Glomerular endothelial cell (primary cell): Measurements from ENCODE around the gene FRZB. TPM values are rescaled to one million over a fixed set of nuclear protein-coding genes. Genes with fewer than 3 reads are reported as not detected.

Experiments
- DNase-seq: peaks from one replicate; pipeline ENCODE4 v3.0.0-alpha.2; 2011; ENCODE audit warnings: low read depth, low spot score; ENCODE audit errors: extremely low read depth
- total RNA-seq: library from RNA; depleted of rRNA; stranded (reverse); fragments of >200 nt; gene quantifications from 2 replicates; pipeline ENCODE4 v1.2.3, GENCODE V29; 2015

Gene FRZB
- total RNA-seq, 1 donor from 2014 or later: not detected

DNA sequence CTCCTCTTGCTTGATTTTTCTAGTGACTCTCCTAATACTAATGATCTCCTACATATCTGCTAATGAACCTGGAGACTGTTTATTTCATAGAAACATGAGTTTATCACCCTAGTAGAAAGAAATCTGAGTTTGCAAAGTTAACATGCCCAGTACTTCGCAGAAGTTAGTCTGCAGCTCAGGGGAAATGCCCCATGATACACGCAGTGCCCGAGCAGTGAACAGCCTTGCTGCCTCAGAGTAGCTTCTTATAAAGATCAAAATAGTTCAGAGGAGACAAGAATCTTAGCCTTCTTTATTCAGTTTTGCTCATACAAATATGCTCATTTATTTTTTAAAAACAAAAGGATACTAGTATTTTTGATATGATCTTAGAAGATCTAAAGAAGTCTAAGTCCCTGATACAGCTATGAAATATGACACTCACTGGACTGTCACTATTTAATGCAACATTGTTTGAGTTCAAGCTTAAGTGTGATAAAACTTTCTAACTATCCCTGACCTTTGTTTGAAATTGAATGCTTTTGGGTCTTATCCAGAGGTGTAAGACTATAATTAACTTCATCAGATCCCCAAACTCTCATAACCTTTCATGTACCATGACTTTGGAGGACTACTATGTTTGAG lies 20.5 kb downstream of the FRZB start:
- DNase-seq: no peak

DNA sequence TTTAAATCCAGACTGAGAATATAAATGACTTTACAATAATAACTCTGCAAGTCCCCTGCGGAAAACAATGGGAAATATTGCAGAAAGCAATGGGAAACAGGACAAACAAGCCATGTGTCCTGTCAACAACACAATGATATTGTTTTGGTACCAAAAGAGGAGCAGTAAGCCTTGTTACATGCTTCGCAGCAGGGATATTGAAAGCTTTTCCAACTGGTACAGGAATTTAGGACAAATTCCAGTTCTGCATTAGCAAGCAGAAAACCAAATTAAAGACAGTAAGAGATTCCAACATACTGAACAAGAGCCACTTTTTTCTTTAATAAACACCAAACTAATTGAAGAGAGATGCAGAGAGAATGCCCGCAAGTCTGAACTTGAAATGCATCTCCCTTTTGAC lies 30.0 kb downstream of the FRZB start:
- no peak for DNase-seq

GRCh38 chr2:182834293-182834692 lies 32.1 kb downstream of the FRZB start:
- DNase-seq: no peak

GRCh38 chr2:182833084-182833854 lies 33.2 kb downstream of the FRZB start:
- DNase-seq: no peak

GRCh38 chr2:182831921-182832320 lies 34.5 kb downstream of the FRZB start:
- DNase-seq: no peak

DNA sequence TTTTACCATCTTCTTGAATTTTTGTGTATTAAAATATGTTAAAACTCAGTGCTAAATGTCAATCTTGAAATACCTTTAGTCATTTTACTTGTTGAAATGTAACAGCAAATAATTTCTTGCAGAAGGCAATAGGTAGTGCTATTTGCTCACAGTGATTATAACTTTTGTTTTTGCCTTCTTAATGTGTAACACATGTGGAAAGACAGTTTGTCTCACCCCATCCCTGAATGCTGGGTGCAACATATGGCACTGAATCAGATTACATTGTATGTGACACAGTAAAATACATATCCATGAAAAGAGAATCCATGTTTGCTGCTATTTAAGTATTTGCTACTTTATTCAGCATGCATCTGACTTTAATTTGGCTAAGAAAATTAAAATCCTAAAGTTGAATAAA lies 35.3 kb downstream of the FRZB start:
- DNase-seq: no peak

DNA sequence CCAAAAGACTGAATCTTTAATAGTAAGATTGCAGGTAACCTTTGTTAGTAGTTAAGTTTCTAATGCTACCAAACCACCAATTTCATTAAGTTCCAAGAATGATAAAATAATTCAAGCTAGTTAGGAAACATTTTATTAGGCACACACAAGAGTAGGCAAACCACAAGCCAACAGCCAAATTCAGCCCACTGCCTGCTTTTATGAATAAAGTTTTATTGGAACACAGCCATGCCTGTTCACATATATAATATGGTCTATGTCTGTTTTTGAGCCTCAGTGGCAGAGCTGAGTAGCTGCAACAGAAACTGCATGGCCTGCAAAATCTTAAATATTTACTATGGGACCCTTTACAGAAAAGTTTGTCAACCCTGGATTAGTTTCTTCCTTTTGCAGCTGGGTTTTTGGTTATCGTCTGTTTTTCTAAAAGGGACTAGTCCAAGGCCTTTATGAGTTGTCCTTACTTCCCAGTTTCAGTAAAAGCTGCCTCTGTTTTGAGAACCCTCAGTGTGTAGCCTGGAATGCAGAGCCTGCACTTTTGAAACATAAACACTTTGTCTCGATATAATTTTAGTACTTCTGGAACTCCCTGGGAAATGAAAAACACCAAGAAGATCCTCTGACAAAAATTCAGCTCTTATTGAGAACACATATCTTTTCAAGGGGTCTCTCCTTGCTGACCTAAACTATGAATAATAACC lies 39.1 kb downstream of the FRZB start:
- DNase-seq: no peak

GRCh38 chr2:182826496-182826895 lies 39.9 kb downstream of the FRZB start:
- no peak for DNase-seq

DNA sequence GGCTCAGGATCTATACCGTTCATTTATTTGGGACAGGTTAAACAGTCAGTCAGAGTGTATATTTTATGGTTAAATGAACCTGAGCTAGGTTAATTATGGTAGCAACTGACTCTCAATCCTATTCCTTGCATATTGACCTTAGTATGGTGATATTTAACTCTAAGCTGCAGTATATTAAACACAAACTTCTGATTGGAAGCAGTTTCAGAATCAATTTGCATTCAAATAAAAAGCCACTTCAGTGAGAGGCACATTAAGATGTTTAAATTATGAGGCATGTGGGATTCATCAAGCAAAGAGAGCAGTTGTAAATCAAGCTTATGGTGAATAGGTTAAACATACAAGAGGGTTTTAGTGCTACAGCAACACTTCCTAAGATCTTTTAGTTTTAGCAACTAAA lies 40.4 kb downstream of the FRZB start:
- DNase-seq: no peak

DNA sequence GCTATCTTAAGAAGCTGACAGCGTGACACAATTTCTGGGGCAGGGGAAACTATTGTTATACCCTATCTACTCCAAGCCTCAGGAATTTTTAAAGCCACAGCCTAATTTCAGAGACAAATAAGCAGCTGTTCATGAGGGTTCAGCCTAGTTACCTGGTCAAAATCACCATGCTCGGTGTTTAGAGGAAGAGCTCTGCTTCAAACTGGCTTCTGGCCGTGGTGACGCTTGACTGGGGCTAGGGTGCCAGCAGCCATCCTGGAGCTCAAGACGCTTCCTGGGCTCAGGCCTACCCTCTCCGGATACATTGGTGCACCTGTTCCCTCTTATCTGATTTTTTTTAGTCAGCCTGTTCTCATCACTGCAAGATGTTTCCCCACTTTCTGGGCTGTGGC lies 41.7 kb downstream of the FRZB start:
- DNase-seq: no peak

GRCh38 chr2:182824056-182824766 lies 42.2 kb downstream of the FRZB start:
- no peak for DNase-seq

GRCh38 chr2:182822733-182823132 lies 43.7 kb downstream of the FRZB start:
- no peak for DNase-seq

DNA sequence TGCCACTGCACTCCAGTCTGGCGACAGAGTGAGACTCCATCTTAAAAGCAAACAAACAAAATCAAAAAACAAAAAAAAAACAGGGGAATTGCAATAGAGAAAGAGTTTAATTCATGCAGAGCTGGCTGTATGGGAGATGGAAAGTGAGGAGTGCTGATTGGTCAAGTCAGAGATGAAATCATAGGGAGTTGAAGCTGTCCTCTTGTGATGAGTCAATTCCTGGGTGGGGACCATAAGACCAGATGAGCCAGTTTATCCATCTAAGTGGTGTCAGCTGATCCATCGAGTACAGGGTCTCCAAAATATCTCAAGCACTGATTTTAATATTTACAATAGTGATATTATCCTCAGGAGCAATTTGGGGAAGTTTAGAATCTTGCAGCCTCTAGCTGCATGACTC lies 45.3 kb downstream of the FRZB start:
- no peak for DNase-seq

DNA sequence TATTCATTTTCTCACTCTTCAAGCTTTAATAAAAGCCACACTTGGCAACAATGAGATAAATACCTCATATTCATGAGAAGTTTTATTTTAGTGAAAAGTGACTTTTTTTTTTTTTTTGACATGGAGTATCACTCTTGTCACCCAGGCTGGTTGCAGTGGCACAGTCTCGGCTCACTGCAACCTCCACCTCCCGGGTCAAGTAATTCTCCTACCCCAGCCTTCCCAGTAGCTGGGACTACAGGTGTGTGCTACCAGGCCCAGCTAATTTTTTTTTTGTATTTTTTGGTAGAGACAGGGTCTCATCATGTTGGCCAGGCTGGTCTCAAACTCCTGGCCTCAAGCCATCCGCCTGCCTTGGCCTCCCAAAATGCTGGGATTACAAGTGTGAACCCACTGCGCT lies 47.0 kb downstream of the FRZB start:
- no peak for DNase-seq

- DNase-seq: no peak
Observed at GRCh38 chr2:182818925-182819324, 47.5 kb downstream of the FRZB start.

DNA sequence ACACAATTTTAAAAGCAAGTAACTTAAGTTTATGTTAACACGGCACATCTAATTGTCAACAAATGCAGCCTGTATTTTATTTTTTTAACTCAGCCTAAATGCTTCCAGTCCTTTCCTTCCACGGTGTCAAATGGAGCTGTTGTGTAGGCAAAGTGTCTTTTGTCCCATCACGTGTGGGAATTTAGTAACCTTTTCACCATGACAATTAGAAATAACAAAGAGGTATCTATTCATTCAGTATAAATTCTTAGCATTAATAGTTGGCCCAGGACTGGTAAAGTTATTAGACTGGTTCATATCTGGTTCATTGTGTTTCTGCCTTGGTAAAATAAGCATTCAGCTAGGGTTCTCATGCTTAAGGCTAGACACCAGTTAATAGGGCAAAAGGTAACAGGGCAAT lies 47.9 kb downstream of the FRZB start:
- DNase-seq: no peak

DNA sequence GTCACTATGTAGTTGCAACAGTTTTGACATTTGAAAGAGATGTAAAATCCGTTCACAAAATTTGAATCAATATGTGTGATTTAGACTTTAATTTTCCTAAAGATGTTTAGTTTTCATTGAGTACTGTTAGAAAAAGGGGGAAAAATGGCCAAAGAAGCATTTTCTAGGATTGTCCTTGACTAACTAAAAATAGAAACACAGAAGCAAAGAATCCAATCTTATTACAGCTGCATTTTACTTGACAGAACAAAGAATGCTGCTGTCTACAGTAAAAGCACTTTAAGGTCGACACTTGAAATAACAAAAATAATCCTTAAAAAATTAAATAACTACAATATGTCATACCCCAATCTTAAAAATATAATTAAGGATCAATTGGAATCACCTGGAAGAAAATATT lies 48.9 kb downstream of the FRZB start:
- DNase-seq: no peak

GRCh38 chr2:182816866-182817265 lies 49.6 kb downstream of the FRZB start:
- DNase-seq: no peak

- DNase-seq: no peak
Observed at GRCh38 chr2:182814804-182815203, 51.6 kb downstream of the FRZB start.

DNA sequence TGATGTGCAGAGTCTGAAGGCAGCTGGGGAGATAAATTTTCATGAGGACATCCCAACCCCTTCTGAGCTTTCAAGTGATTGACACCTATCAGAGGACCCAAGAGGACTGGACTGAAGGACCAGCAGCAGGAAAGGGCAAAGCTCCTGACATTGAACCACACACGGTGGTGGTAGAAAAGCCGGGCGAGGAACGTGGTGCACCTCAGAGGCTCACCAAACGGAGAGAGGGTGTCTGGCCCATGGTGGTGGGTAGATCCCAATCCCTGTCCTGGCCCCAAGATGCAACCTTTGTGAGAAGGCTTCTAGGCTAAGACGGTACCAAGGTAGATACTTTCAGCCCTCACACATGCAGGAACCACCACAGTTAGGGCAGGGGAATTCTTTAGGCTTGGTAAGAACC lies 52.1 kb downstream of the FRZB start:
- no peak for DNase-seq

- DNase-seq: no peak
Observed at GRCh38 chr2:182810087-182810486, 56.4 kb downstream of the FRZB start.
